HepG2 (cell line): ENCODE data around the gene MASP1. TPM values are rescaled to one million over a fixed set of nuclear protein-coding genes. Genes with fewer than 3 reads are reported as not detected.
"Not testable (repeated sequence)": the region's sequence is repeated elsewhere in the genome, so short reads cannot be mapped to it uniquely, and the experiment has no call there.

Experiments used
- ATAC-seq: fragments of 200-7000 bp; cut with Tn5 transposase; 3 replicates; pipeline ENCODE4 v1.9.1; 2020; ENCODE audit warnings: mild to moderate bottlenecking, moderate library complexity
- BruUV-seq: library from RNA; stranded (reverse); fragments of 400-500 nt; replicated peaks from 2 replicates; lab custom pipeline; 2021; lab: Mats Ljungman, UMichigan
- CTCF ChIA-PET: fragments of 300-600 bp; formaldehyde crosslinking; extraction: SDS; loops from one replicate; lab custom pipeline; 2021; ENCODE audit warnings: low total read pairs, inconsistent platforms, low intra/inter-chr PET ratio; lab: Yijun Ruan, JAX
- POLR2A ChIA-PET: fragments of 350-600 bp; sonication (Branson Sonifier 250); formaldehyde crosslinking; loops from one replicate; lab custom pipeline; 2020; ENCODE audit warnings: antibody characterized with exemption, inconsistent platforms; lab: Yijun Ruan, JAX
- DNase-seq: peaks from one replicate; pipeline ENCODE4 v3.0.0-alpha.2; 2015; ENCODE audit warnings: low spot score
- FAIRE-seq: peaks from 3 replicates; lab custom pipeline; 2011; peaks lifted over from hg19 to GRCh38; lab: Jason Lieb, UNC
- H2AFZ ChIP-seq: one replicate; pipeline ENCODE4 v1.6.1; 2011; ENCODE audit warnings: low read length, inconsistent platforms
- H3K27ac ChIP-seq: fragments of 300-600 bp; 3 replicates; pipeline ENCODE4 v1.8.0; 2011; ENCODE audit warnings: mixed run types, mild to moderate bottlenecking, mixed read lengths, low read length, inconsistent platforms; ENCODE audit not compliant: insufficient read depth; ENCODE audit errors: extremely low read length
- H3K27me3 ChIP-seq, 2 experiments: fragments of 200-600 bp in 1 of 2; 2 replicates in 1 of 2; 3 replicates in 1 of 2; pipeline versions ENCODE4 v1.6.0 to v1.8.0; 2011; ENCODE audit warnings: low read length in 2 of 2, mild to moderate bottlenecking in 2 of 2, moderate library complexity in 2 of 2, inconsistent platforms in 1 of 2; ENCODE audit not compliant: insufficient read depth in 2 of 2, control insufficient read depth in 1 of 2
- H3K36me3 ChIP-seq, 2 experiments: fragments of 200-600 bp in 1 of 2; replicated peaks in 1 of 2; 2 replicates in 1 of 2; 3 replicates in 1 of 2; pipeline versions ENCODE4 v1.5.1 to v1.8.0; 2011; ENCODE audit warnings: low read length in 2 of 2, inconsistent platforms in 1 of 2; ENCODE audit not compliant: insufficient read depth in 2 of 2, control insufficient read depth in 1 of 2
- H3K4me1 ChIP-seq: 2 replicates; pipeline ENCODE4 v1.5.1; 2012; ENCODE audit warnings: low read length, inconsistent platforms; ENCODE audit not compliant: insufficient read depth
- H3K4me2 ChIP-seq: 2 replicates; pipeline ENCODE4 v1.6.0; 2011; ENCODE audit warnings: low read depth, low read length, inconsistent platforms
- H3K4me3 ChIP-seq, 3 experiments: fragments of 200-600 bp in 1 of 3; sonication (generic), shearing (Covaris generic) in 1 of 3; replicated peaks in 1 of 3; 2 replicates each; pipeline ENCODE4 v1.5.1; 2011 to 2016; ENCODE audit warnings: low read length in 3 of 3, inconsistent platforms in 2 of 3, low read depth in 2 of 3, mild to moderate bottlenecking in 2 of 3, control low read depth in 1 of 3, mixed read lengths in 1 of 3; ENCODE audit not compliant: insufficient read depth in 1 of 3
- H3K79me2 ChIP-seq: one replicate; pipeline ENCODE4 v1.6.1; 2011; ENCODE audit warnings: low read length, inconsistent platforms; ENCODE audit not compliant: insufficient read depth
- H3K9ac ChIP-seq: 2 replicates; pipeline ENCODE4 v1.6.0; 2011; ENCODE audit warnings: mild to moderate bottlenecking, low read depth, low read length, inconsistent platforms; ENCODE audit not compliant: insufficient read depth
- H3K9me3 ChIP-seq: 2 replicates; pipeline ENCODE4 v1.5.1; 2012; ENCODE audit warnings: mild to moderate bottlenecking, low read length
- H4K20me1 ChIP-seq: 2 replicates; pipeline ENCODE4 v1.6.0; 2011; ENCODE audit warnings: inconsistent platforms, mild to moderate bottlenecking, low read length, moderate library complexity; ENCODE audit not compliant: insufficient read depth
- NFKB2 ChIP-seq: sonication (generic); formaldehyde crosslinking; IDR thresholded peaks from 2 replicates; pipeline ENCODE4 v1.4.0; 2020; ENCODE audit warnings: missing genetic modification reagents, borderline replicate concordance
- ZBTB42 ChIP-seq: sonication (generic); formaldehyde crosslinking; IDR thresholded peaks from 2 replicates; pipeline ENCODE4 v1.5.0; 2020; ENCODE audit warnings: mild to moderate bottlenecking, missing genetic modification reagents
- ZNF414 ChIP-seq: sonication (generic); formaldehyde crosslinking; IDR thresholded peaks from 2 replicates; pipeline ENCODE4 v1.5.0; 2020; ENCODE audit warnings: missing genetic modification reagents
- ZNF607 ChIP-seq: sonication (generic); formaldehyde crosslinking; IDR thresholded peaks from 2 replicates; pipeline ENCODE4 v1.5.1; 2020; ENCODE audit warnings: missing genetic modification reagents, mild to moderate bottlenecking, borderline replicate concordance
- WGBS: methylation state at CpG from one replicate; pipeline ENCODE4 v1.1.6; 2017; ENCODE audit warnings: low lambda C conversion rate; 5-methylcytosine and 5-hydroxymethylcytosine counted together
- in situ Hi-C: cut with HindIII; loops from 2 replicates; pipeline ENCODE4 v1.10.0; 2017; ENCODE audit warnings: low pct_unique_long_range_greater_than_20kb; ENCODE audit not compliant: extremely low pct_ligation_motif_present
- intact Hi-C: fragments of 100-400 bp; cut with micrococcal nuclease; formaldehyde crosslinking; loops from one replicate; pipeline ENCODE4 v1.10.0; 2022; ENCODE audit not compliant: unreplicated experiment
- polyA plus RNA-seq, 8 experiments: library from polyadenylated mRNA; depleted of rRNA in 3 of 8; stranded (reverse) in 7 of 8; unstranded in 1 of 8; fragments of >200 nt; fragmentation: Illumina TruSeq in 4 of 8; extraction: Trizol in 4 of 8; gene quantifications; 2 replicates each; pipeline versions ENCODE4 v1.2.1 to v1.2.3, GENCODE V29; 2011 to 2016; ENCODE audit warnings: low read depth in 4 of 8, missing spikeins in 1 of 8, mixed read lengths in 1 of 8; ENCODE audit not compliant: insufficient read depth in 1 of 8
- total RNA-seq, 5 experiments: library from RNA; depleted of rRNA; stranded (reverse); fragments of >200 nt; fragmentation: Illumina TruSeq; extraction: Trizol; gene quantifications; 2 replicates each; pipeline ENCODE4 v1.2.3, GENCODE V29; 2016; ENCODE audit warnings: low read depth in 1 of 5

Gene MASP1
- total and polyA plus RNA-seq, 2 of the 13 experiments (the other 11 are each of a cell fraction or from before 2014, with no cell fraction given) = 10.8 to 56.0 TPM

GRCh38 chr3:187242900-187243299 lies 48.6 kb downstream of the MASP1 start:
- Histone ChIP-seq H3K9ac (no peak overlapping the region), H3K27ac (no peak overlapping the region), H3K36me3 (no peaks in the 10 kb centered on the region), H3K4me3 (no peak overlapping the region), H3K4me2 (no peak overlapping the region), H3K27me3 (peaks cover 0 to 3% of the 10 kb centered on the region in 2 experiments; a peak in 1 of 5 replicates), H3K79me2 (no peaks in the 10 kb centered on the region)
- in situ Hi-C loops (no loop called here), intact Hi-C loops (no loop called here)
- 98% methylated on average over 3 of the region's 4 CpGs for WGBS
- POLR2A ChIA-PET = no interaction called here
- BruUV-seq = no TSS peak
- CTCF ChIA-PET = no interaction called here
- TF ChIP-seq NFKB2 = no peak
- TF ChIP-seq, all 625 proteins: peak for 0
- H2AFZ ChIP-seq = no peak overlapping the region
- no peaks in the 10 kb centered on the region for H3K9me3 ChIP-seq
- H3K4me1 ChIP-seq = no peaks in the 10 kb centered on the region
- DNase-seq = no peak
- no peaks in the 10 kb centered on the region for H4K20me1 ChIP-seq
- no peak for FAIRE-seq
- ATAC-seq = no peak; the same call in 2 of the 3 replicates

GRCh38 chr3:187242435-187242834 lies 49.1 kb downstream of the MASP1 start:
- no peaks in the 10 kb centered on the region for H3K79me2 ChIP-seq
- no peak overlapping the region for H2AFZ ChIP-seq
- no peaks in the 10 kb centered on the region for H3K9me3 ChIP-seq
- ChIA-PET POLR2A (no interaction called here), CTCF (no interaction called here)
- H3K4me2 ChIP-seq = no peak overlapping the region
- H3K9ac ChIP-seq = no peak overlapping the region
- H3K27ac ChIP-seq = no peak overlapping the region
- H3K27me3 ChIP-seq = peaks cover 0 to 3% of the 10 kb centered on the region in 2 experiments; a peak in 1 of 5 replicates
- WGBS = 96% methylated on average over 3 of the region's 5 CpGs
- DNase-seq = no peak
- ATAC-seq = no peak
- in situ Hi-C loops (no loop called here), intact Hi-C loops (no loop called here)
- no TSS peak for BruUV-seq
- no peaks in the 10 kb centered on the region for H3K4me1 ChIP-seq
- H3K36me3 ChIP-seq = no peaks in the 10 kb centered on the region
- no peak overlapping the region for H3K4me3 ChIP-seq
- H4K20me1 ChIP-seq = no peaks in the 10 kb centered on the region
- no peak for FAIRE-seq
- TF ChIP-seq ZBTB42 (CRISPR knock-in tag) (no peak), ZNF607 (CRISPR knock-in tag) (no peak), ZNF414 (no peak)

- 89% methylated on average over 4 of the region's 4 CpGs for WGBS
- H3K4me1 ChIP-seq, H4K20me1 ChIP-seq, H3K9ac ChIP-seq, H3K4me3 ChIP-seq, ATAC-seq, in situ Hi-C loops, intact Hi-C loops, H3K27me3 ChIP-seq, BruUV-seq, H2AFZ ChIP-seq, H3K79me2 ChIP-seq, H3K27ac ChIP-seq, H3K9me3 ChIP-seq, POLR2A ChIA-PET, H3K4me2 ChIP-seq, CTCF ChIA-PET, DNase-seq, H3K36me3 ChIP-seq, FAIRE-seq: not testable (repeated sequence)
These were observed 52.7 kb downstream of the MASP1 start for GRCh38 chr3:187238835-187239234.
